ENCODE results near the gene KIN. TPM values are rescaled to one million over a fixed set of nuclear protein-coding genes. Genes with fewer than 3 reads are reported as not detected.

Gene KIN
- total and polyA plus RNA-seq, 2 of the 4 experiments (the other 2 are of a cell fraction): 3.0 to 6.4 TPM

- Histone ChIP-seq H4K5ac (ENCODE audit: low read depth, low read length) (no peak overlapping the region), H2BK5ac (ENCODE audit: low read depth, low read length, poor library complexity, severe bottlenecking) (peak overlapping the region; percentile 90), H3K56ac (ENCODE audit: extremely low read depth, insufficient read depth, low read length) (no peak overlapping the region), H3K4me2 (ENCODE audit: low read depth, low read length) (0 out of 2 replicates have a peak overlapping the region, but pooled peaks have one; percentile 62), H3K79me1 (ENCODE audit: low read depth in 1 of 2, low read length in 2 of 2) (peaks cover 14 to 33% of the 10 kb centered on the region in 2 experiments), H3K14ac (replicated peaks; ENCODE audit: low read depth, low read length) (no peak overlapping the region), H3K27me3 (ENCODE audit: control insufficient read depth, insufficient read depth, low read length) (no peaks in the 10 kb centered on the region), H3K4me3 (ENCODE audit: insufficient read depth, low read depth, low read length) (no peak overlapping the region), H3K36me3 (ENCODE audit: control insufficient read depth, insufficient read depth, low read length) (peaks cover 15% of the 10 kb centered on the region), H2BK120ac (ENCODE audit: low read depth, low read length) (no peak overlapping the region), H2BK20ac (ENCODE audit: low read depth, low read length) (no peak overlapping the region), H2AK9ac (replicated peaks; ENCODE audit: low read depth, low read length, poor library complexity) (no peak overlapping the region), H2AK5ac (ENCODE audit: low read depth, low read length) (no peak overlapping the region), H3K9me1 (ENCODE audit: insufficient read depth, low read length) (0 out of 2 replicates have a peak, but pooled peaks cover 3% of the 10 kb centered on the region), H3K4ac (ENCODE audit: low read depth, low read length) (no peak overlapping the region), H3K4me1 (ENCODE audit: control insufficient read depth, insufficient read depth, low read length) (peaks cover 9% of the 10 kb centered on the region), H3K9ac (ENCODE audit: low read depth, low read length) (no peak overlapping the region), H2AFZ (replicated peaks; ENCODE audit: low read length, poor library complexity) (no peak overlapping the region), H3K9me3 (ENCODE audit: control insufficient read depth, insufficient read depth, low read length) (no peaks in the 10 kb centered on the region), H4K8ac (ENCODE audit: low read depth in 2 of 2, low read length in 2 of 2) (no peak overlapping the region), H4K91ac (ENCODE audit: insufficient read depth, low read depth, low read length) (no peak overlapping the region), H3K18ac (ENCODE audit: low read depth, low read length) (no peak overlapping the region), H2BK15ac (ENCODE audit: low read depth, low read length) (no peak overlapping the region), H3K23ac (ENCODE audit: low read depth, low read length) (no peak overlapping the region), H3K27ac (ENCODE audit: insufficient read depth, low read length) (peak overlapping the region; percentile 29; the same call in 1 of the 2 replicates), H4K20me1 (ENCODE audit: insufficient read depth, low read length) (peaks cover 21% of the 10 kb centered on the region; the same call in 1 of the 2 replicates)
- intact Hi-C loops (cut with micrococcal nuclease) (no loop called here), in situ Hi-C loops (cut with MboI; ENCODE audit: low sequenced_read_pairs) (loop anchor here (25.0 kb wide), 1 partner anchor 1060 kb away; no protein-coding TSS in a partner anchor), dilution Hi-C loops (cut with HindIII; ENCODE audit: low sequenced_read_pairs, unreplicated experiment) (no loop called here)
- WGBS, 2 experiments (ENCODE audit: extremely low coverage in 2 of 2, insufficient read length in 1 of 2): no CpG with 5 or more reads among the region's 6 CpGs
- ChIA-PET POLR2A (ENCODE audit: unreplicated experiment) (interaction anchor here (1.1 kb wide), 1 partner anchor 10 kb away, joined by 6 read pairs; the partner anchor contains the start of genes ATP5F1C and KIN), CTCF (no interaction called here)
- TF ChIP-seq USF2 (IDR thresholded peaks at IDR 0.05; ENCODE audit: low read depth, low read length) (no peak), CHD1 (IDR thresholded peaks at IDR 0.05; ENCODE audit: low read depth, low read length) (no peak), RAD21 (IDR thresholded peaks at IDR 0.05; ENCODE audit: low read length) (no peak), FOS (IDR thresholded peaks at IDR 0.05; ENCODE audit: low read depth, low read length) (peak; percentile 93), SMC3 (IDR thresholded peaks at IDR 0.05; ENCODE audit: low read depth, low read length) (no peak), POLR2A (IDR thresholded peaks at IDR 0.05; ENCODE audit: low read depth, low read length) (no peak), BHLHE40 (IDR thresholded peaks at IDR 0.05; ENCODE audit: low read depth, low read length) (peak; percentile 77; the same call in 1 of the 2 replicates), MXI1 (IDR thresholded peaks at IDR 0.05; ENCODE audit: borderline replicate concordance, low read depth, low read length) (no peak), MAFK (IDR thresholded peaks at IDR 0.05; ENCODE audit: low read depth, low read length) (no peak), RCOR1 (IDR thresholded peaks at IDR 0.05; ENCODE audit: insufficient replicate concordance, low read length) (peak; percentile 30), MAZ (IDR thresholded peaks at IDR 0.05; ENCODE audit: borderline replicate concordance, low read depth, low read length) (peak; percentile 76; the same call in 1 of the 2 replicates), CTCF (conservative IDR thresholded peaks at IDR 0.05; ENCODE audit: low read depth, low read length) (no peak), RFX5 (IDR thresholded peaks at IDR 0.05; ENCODE audit: low read depth, low read length) (0 out of 2 replicates have a peak, but pooled peaks have one; percentile 10), NFE2L2 (IDR thresholded peaks at IDR 0.05; ENCODE audit: low read depth, low read length) (no peak), CEBPB (IDR thresholded peaks at IDR 0.05; ENCODE audit: low read depth, low read length) (no peak)
- TF ChIP-seq, protein P1, sequence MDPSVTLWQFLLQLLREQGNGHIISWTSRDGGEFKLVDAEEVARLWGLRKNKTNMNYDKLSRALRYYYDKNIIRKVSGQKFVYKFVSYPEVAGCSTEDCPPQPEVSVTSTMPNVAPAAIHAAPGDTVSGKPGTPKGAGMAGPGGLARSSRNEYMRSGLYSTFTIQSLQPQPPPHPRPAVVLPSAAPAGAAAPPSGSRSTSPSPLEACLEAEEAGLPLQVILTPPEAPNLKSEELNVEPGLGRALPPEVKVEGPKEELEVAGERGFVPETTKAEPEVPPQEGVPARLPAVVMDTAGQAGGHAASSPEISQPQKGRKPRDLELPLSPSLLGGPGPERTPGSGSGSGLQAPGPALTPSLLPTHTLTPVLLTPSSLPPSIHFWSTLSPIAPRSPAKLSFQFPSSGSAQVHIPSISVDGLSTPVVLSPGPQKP (IDR thresholded peaks at IDR 0.05; ENCODE audit: borderline replicate concordance, low read depth, low read length): no peak
- DNase-seq (peak; percentile 96), ATAC-seq (ENCODE audit: low read depth) (peak; percentile 98)
- no TSS peak for BruUV-seq (replicated peaks)
Observed at GRCh38 chr10:7797582-7797981, 9.8 kb upstream of the KIN start.

Measured in IMR-90 (cell line).